ENCODE data around the gene TMEM256.

DNA sequence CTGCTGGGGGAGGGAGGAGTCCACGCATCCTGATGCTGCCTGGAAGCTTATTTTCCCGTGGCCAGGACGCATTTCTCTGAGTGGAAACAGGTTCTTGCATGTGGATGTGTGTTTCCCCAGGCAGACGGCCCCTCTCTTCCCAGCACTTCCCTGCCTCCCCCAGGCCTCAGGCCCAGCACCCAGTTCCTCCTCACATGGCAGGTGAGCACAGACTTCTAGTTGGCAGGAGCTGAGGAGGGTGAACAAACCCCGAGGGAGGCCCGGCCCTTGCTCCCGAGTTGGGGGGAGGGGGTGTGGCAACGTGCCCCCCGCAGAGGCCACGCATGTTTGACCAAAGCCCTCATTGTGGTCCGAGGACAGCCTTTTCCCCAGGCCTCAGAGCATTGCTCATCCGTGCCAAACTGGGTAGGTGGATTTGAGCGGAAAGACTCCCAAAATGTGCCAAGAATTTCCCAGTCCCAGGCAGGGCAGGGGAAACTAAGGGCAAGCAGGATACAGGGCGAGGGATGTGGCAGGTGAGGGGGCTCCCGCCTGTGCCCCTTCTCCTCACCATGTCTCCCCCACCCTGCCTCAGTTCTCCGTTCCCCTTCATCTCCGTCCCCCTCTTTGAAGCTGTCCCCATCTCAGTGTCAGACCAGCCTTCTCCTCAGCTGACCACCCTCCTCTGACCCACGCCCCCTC, 14.7 kb upstream of the TMEM256 start:
- TF ChIP-seq CTCF (IDR thresholded peaks at IDR 0.05) (no peak), POLR2A (IDR thresholded peaks at IDR 0.05) (no peak)

All from breast epithelium (tissue), 3 donors.